Measurements from ENCODE around the gene HK1.

The HK1 gene

DNA sequence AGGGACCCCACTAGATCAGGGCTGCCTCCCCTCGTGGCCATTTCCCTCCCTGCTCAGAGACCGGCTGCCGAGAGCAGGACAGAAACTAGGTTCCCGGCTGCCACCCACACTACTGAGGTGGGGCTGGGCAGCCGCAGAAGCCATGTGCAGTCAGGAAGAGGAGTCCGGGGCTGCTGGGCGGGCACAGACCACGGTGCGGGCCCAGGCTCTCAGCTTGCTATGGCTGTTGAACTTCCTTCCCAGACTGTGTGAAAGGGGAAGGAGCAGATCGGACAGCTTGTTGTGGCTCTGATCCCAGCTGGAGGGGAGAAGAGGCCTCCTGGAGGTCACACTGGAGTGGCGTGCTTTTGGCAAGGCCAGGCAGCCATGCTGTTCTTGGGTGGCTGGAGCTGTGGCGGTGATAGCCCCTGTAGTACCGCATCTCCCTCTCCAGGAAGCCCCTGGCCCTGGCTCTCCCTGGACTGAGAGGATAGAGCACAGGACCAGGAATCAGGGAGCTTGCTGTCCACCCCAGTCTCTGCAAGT, 56.8 kb downstream of the HK1 start:
- no peak overlapping the region for H3K4me2 ChIP-seq (ENCODE audit: insufficient read depth, low read length)
- H2AFZ ChIP-seq (ENCODE audit: low read depth, low read length), result no peak overlapping the region
- peaks cover 4% of the 10 kb centered on the region; the same call in 1 of the 2 replicates for H3K36me3 ChIP-seq (ENCODE audit: insufficient read depth, low read length)
- no peak for TF ChIP-seq EZH2 (IDR thresholded peaks at IDR 0.05; ENCODE audit: borderline replicate concordance, low read depth, low read length, severe bottlenecking)
- no peak for TF ChIP-seq CTCF (IDR thresholded peaks at IDR 0.05; ENCODE audit: borderline replicate concordance, extremely low read depth, low read length, poor library complexity, severe bottlenecking)
- no peaks in the 10 kb centered on the region for H3K27me3 ChIP-seq (ENCODE audit: insufficient read depth, low read length, poor library complexity)
- H3K9me3 ChIP-seq (ENCODE audit: insufficient read depth, low read length, severe bottlenecking), result no peaks in the 10 kb centered on the region
- H3K4me1 ChIP-seq (ENCODE audit: insufficient read depth, low read length), result no peaks in the 10 kb centered on the region
- H3K4me3 ChIP-seq (ENCODE audit: low read depth in 1 of 2, low read length in 2 of 2), result no peak overlapping the region
- H4K20me1 ChIP-seq (ENCODE audit: insufficient read depth, low read length), result peaks cover 65% of the 10 kb centered on the region
- no peak overlapping the region for H3K27ac ChIP-seq (ENCODE audit: low read length)
- ATAC-seq (ENCODE audit: insufficient read depth, low read depth) (no peak), DNase-seq (no peak)
- H3K79me2 ChIP-seq (ENCODE audit: insufficient read depth, low read length), result peaks cover 90% of the 10 kb centered on the region
- no peak overlapping the region for H3K9ac ChIP-seq (ENCODE audit: low read depth, low read length)

- no peak overlapping the region for H2AFZ ChIP-seq (ENCODE audit: low read depth, low read length)
- H3K9ac ChIP-seq (ENCODE audit: low read depth, low read length), result no peak overlapping the region
- no peaks in the 10 kb centered on the region for H3K9me3 ChIP-seq (ENCODE audit: insufficient read depth, low read length, severe bottlenecking)
- no peak for DNase-seq
- TF ChIP-seq EZH2 (IDR thresholded peaks at IDR 0.05; ENCODE audit: borderline replicate concordance, low read depth, low read length, severe bottlenecking), result no peak
- TF ChIP-seq CTCF (IDR thresholded peaks at IDR 0.05; ENCODE audit: borderline replicate concordance, extremely low read depth, low read length, poor library complexity, severe bottlenecking), result no peak
- peaks cover 4% of the 10 kb centered on the region; the same call in 1 of the 2 replicates for H3K36me3 ChIP-seq (ENCODE audit: insufficient read depth, low read length)
- peaks cover 90% of the 10 kb centered on the region for H3K79me2 ChIP-seq (ENCODE audit: insufficient read depth, low read length)
- ATAC-seq (ENCODE audit: insufficient read depth, low read depth), result no peak
- no peak overlapping the region for H3K4me2 ChIP-seq (ENCODE audit: insufficient read depth, low read length)
- no peak overlapping the region for H3K27ac ChIP-seq (ENCODE audit: low read length)
- peaks cover 67% of the 10 kb centered on the region for H4K20me1 ChIP-seq (ENCODE audit: insufficient read depth, low read length)
- no peak overlapping the region for H3K4me3 ChIP-seq (ENCODE audit: low read depth in 1 of 2, low read length in 2 of 2)
- no peaks in the 10 kb centered on the region for H3K27me3 ChIP-seq (ENCODE audit: insufficient read depth, low read length, poor library complexity)
- H3K4me1 ChIP-seq (ENCODE audit: insufficient read depth, low read length), result no peaks in the 10 kb centered on the region
Measured at GRCh38 chr10:69335613-69336012, 57.3 kb downstream of the HK1 start.

DNA sequence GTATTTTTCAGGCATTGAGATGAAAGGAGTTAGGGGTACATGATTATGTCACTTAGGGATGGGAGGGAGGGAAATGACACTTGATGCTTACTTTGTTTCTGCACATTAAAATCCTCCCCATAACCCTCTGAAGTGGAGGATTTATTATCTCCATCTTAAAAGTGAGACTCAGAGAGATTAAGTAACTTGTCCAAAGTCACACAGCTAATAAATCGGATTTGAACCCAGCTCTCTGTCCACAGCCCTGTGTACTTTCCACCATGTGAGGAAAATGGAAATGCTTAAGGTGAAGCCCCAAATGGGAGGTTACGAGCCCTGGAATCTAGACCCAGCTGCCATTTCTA, 58.6 kb downstream of the HK1 start:
- Histone ChIP-seq H3K79me2 (ENCODE audit: insufficient read depth, low read length) (peaks cover 88% of the 10 kb centered on the region), H3K4me2 (ENCODE audit: insufficient read depth, low read length) (no peak overlapping the region), H2AFZ (ENCODE audit: low read depth, low read length) (no peak overlapping the region), H3K4me3 (ENCODE audit: low read depth in 1 of 2, low read length in 2 of 2) (no peak overlapping the region), H3K9ac (ENCODE audit: low read depth, low read length) (no peak overlapping the region), H3K4me1 (ENCODE audit: insufficient read depth, low read length) (no peaks in the 10 kb centered on the region), H3K27me3 (ENCODE audit: insufficient read depth, low read length, poor library complexity) (no peaks in the 10 kb centered on the region), H3K27ac (ENCODE audit: low read length) (no peak overlapping the region), H3K36me3 (ENCODE audit: insufficient read depth, low read length) (peaks cover 4% of the 10 kb centered on the region; the same call in 1 of the 2 replicates), H4K20me1 (ENCODE audit: insufficient read depth, low read length) (peaks cover 62% of the 10 kb centered on the region), H3K9me3 (ENCODE audit: insufficient read depth, low read length, severe bottlenecking) (no peaks in the 10 kb centered on the region)
- TF ChIP-seq CTCF (IDR thresholded peaks at IDR 0.05; ENCODE audit: borderline replicate concordance, extremely low read depth, low read length, poor library complexity, severe bottlenecking), result no peak
- no peak for TF ChIP-seq EZH2 (IDR thresholded peaks at IDR 0.05; ENCODE audit: borderline replicate concordance, low read depth, low read length, severe bottlenecking)
- ATAC-seq (ENCODE audit: insufficient read depth, low read depth) (no peak), DNase-seq (no peak)
